ENCODE data around the gene SIRPA. TPM values are rescaled to one million over a fixed set of nuclear protein-coding genes. Genes with fewer than 3 reads are reported as not detected.

The SIRPA gene
- total and polyA plus RNA-seq, 4 donors: 16.6 to 123 (median 52.6) TPM

GRCh38 chr20:1892119-1892385 lies 3.2 kb upstream of the SIRPA start:
- DNase-seq: no peak
- TF ChIP-seq CTCF (IDR thresholded peaks at IDR 0.05; ENCODE audit: control extremely low read depth, extremely low read depth): no peak
- H3K4me3 ChIP-seq: no peak overlapping the region
- H3K4me1 ChIP-seq (ENCODE audit: control insufficient read depth in 5 of 5, insufficient read depth in 5 of 5, low read length in 5 of 5): peaks cover 0 to 11% (median 0%) of the 10 kb centered on the region in 5 donors
- no peak overlapping the region for H3K9ac ChIP-seq (ENCODE audit: insufficient read depth in 1 of 2, low read length in 2 of 2)
- H3K27me3 ChIP-seq (ENCODE audit: control insufficient read depth in 3 of 3, insufficient read depth in 3 of 3, low read length in 2 of 3): peaks cover 0 to 80% (median 19%) of the 10 kb centered on the region in 3 donors
- 97 to 100% methylated on average over 1 of the region's 1 CpG for WGBS, 2 donors
- no peaks in the 10 kb centered on the region for H3K36me3 ChIP-seq (ENCODE audit: control insufficient read depth in 4 of 4, insufficient read depth in 4 of 4, low read length in 4 of 4)
- no peak for ATAC-seq (ENCODE audit: insufficient read depth, low FRiP score)
- H3K27ac ChIP-seq (ENCODE audit: low read depth in 1 of 2, low read length in 1 of 2): no peak overlapping the region
- no peaks in the 10 kb centered on the region for H3K9me3 ChIP-seq (ENCODE audit: control insufficient read depth in 4 of 4, insufficient read depth in 3 of 4, low read length in 3 of 4)

- no peaks in the 10 kb centered on the region for H3K36me3 ChIP-seq (ENCODE audit: control insufficient read depth in 4 of 4, insufficient read depth in 4 of 4, low read length in 4 of 4)
- no peak for DNase-seq
- peaks cover 0 to 75% (median 19%) of the 10 kb centered on the region in 3 donors for H3K27me3 ChIP-seq (ENCODE audit: control insufficient read depth in 3 of 3, insufficient read depth in 3 of 3, low read length in 2 of 3)
- H3K9me3 ChIP-seq (ENCODE audit: control insufficient read depth in 4 of 4, insufficient read depth in 3 of 4, low read length in 3 of 4): no peaks in the 10 kb centered on the region
- peak overlapping the region; percentile 36 for H3K4me3 ChIP-seq
- H3K9ac ChIP-seq (ENCODE audit: insufficient read depth in 1 of 2, low read length in 2 of 2): no peak overlapping the region
- TF ChIP-seq CTCF (IDR thresholded peaks at IDR 0.05; ENCODE audit: control extremely low read depth, extremely low read depth): no peak
- 7 to 14% methylated on average over 48 to 54 of the region's 54 CpGs for WGBS, 2 donors
- peaks cover 0 to 12% (median 2%) of the 10 kb centered on the region in 5 donors for H3K4me1 ChIP-seq (ENCODE audit: control insufficient read depth in 5 of 5, insufficient read depth in 5 of 5, low read length in 5 of 5)
- H3K27ac ChIP-seq (ENCODE audit: low read depth in 1 of 2, low read length in 1 of 2): peak overlapping the region; percentile 81 to 94
- ATAC-seq (ENCODE audit: insufficient read depth, low FRiP score): peak; percentile 12
Measured at GRCh38 chr20:1893721-1894470, 1.3 kb upstream of the SIRPA start.

- H3K4me1 ChIP-seq (ENCODE audit: control insufficient read depth in 5 of 5, insufficient read depth in 5 of 5, low read length in 5 of 5): peaks cover 0 to 17% (median 6%) of the 10 kb centered on the region in 5 donors
- H3K9ac ChIP-seq (ENCODE audit: insufficient read depth in 1 of 2, low read length in 2 of 2): no peak overlapping the region
- peaks cover 0 to 69% (median 19%) of the 10 kb centered on the region in 3 donors for H3K27me3 ChIP-seq (ENCODE audit: control insufficient read depth in 3 of 3, insufficient read depth in 3 of 3, low read length in 2 of 3)
- H3K9me3 ChIP-seq (ENCODE audit: control insufficient read depth in 4 of 4, insufficient read depth in 3 of 4, low read length in 3 of 4): no peaks in the 10 kb centered on the region
- H3K36me3 ChIP-seq (ENCODE audit: control insufficient read depth in 4 of 4, insufficient read depth in 4 of 4, low read length in 4 of 4): no peaks in the 10 kb centered on the region
- peak overlapping the region; percentile 83 to 94 for H3K27ac ChIP-seq (ENCODE audit: low read depth in 1 of 2, low read length in 1 of 2)
- WGBS, 2 donors: 0 to 1% methylated on average over 32 to 70 of the region's 70 CpGs
- peak; percentile 67 to 71 (median 69) for DNase-seq
- peak overlapping the region; percentile 36 for H3K4me3 ChIP-seq
- TF ChIP-seq CTCF (IDR thresholded peaks at IDR 0.05; ENCODE audit: control extremely low read depth, extremely low read depth): no peak
- peak; percentile 29 for ATAC-seq (ENCODE audit: insufficient read depth, low FRiP score)
Measured at GRCh38 chr20:1894471-1894950, 696 bp upstream of the SIRPA start.

Data from lung (tissue), 12 donors.